Measurements from ENCODE around the gene ORC6.

The ORC6 gene

DNA sequence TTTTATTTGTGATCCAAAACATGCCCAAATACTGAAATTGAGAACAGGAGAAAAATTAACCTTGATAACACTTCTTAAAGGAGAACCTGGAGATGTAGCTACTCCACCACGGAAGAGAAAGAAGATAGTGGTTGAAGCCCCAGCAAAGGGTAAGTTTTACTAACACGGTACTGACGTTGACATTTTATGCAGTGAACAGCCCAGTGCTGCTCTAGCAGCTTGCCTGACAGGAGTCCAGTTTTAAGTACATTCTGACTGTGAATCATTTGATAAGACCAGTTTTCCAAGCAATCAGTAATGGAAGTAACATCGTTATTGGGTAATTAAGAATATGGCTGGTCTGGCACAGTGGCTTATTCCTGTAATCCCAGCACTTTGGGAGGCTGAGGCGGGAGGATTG, 6.5 kb downstream of the ORC6 start:
- TF ChIP-seq CTCF (IDR thresholded peaks at IDR 0.05; ENCODE audit: low read depth, low read length) (no peak), POLR2A (IDR thresholded peaks at IDR 0.05; ENCODE audit: extremely low read depth, insufficient read length) (no peak), MYC (IDR thresholded peaks at IDR 0.05; ENCODE audit: low read depth, low read length) (no peak)
- TF ChIP-seq, protein P1, sequence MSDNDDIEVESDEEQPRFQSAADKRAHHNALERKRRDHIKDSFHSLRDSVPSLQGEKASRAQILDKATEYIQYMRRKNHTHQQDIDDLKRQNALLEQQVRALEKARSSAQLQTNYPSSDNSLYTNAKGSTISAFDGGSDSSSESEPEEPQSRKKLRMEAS (IDR thresholded peaks at IDR 0.05; ENCODE audit: low read depth, low read length) = no peak
- H3K4me3 ChIP-seq (ENCODE audit: low read depth, low read length) = no peak overlapping the region
- no peak for DNase-seq (ENCODE audit: low read depth)

- H3K4me3 ChIP-seq (ENCODE audit: low read depth, low read length) = no peak overlapping the region
- DNase-seq (ENCODE audit: low read depth) = no peak
- TF ChIP-seq CTCF (IDR thresholded peaks at IDR 0.05; ENCODE audit: low read depth, low read length) = no peak
- TF ChIP-seq, protein P1 (IDR thresholded peaks at IDR 0.05; ENCODE audit: low read depth, low read length) = no peak
- TF ChIP-seq POLR2A (IDR thresholded peaks at IDR 0.05; ENCODE audit: extremely low read depth, insufficient read length) = no peak
- TF ChIP-seq MYC (IDR thresholded peaks at IDR 0.05; ENCODE audit: low read depth, low read length) = no peak
These were observed 7.5 kb downstream of the ORC6 start for GRCh38 chr16:46696957-46697356.

DNA sequence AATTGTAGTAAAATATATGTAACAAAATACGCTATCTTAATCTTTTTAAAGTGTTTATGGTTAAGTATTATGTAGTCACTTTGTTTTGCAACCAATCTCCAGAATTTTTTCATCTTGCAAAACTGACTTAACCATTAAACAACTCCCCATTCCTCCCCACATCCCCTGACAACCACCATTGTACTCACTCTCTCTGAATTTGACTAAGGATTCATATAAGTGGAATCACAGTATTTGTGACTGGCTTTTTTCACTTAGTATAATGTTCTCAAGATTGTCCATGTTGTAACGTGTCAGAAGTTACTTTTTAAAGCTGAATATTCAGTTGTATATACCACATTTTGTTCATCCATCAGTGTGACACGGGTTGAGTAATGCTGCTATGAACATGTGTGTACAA, 10.6 kb downstream of the ORC6 start:
- TF ChIP-seq MYC (IDR thresholded peaks at IDR 0.05; ENCODE audit: low read depth, low read length) (no peak), CTCF (IDR thresholded peaks at IDR 0.05; ENCODE audit: low read depth, low read length) (no peak), POLR2A (IDR thresholded peaks at IDR 0.05; ENCODE audit: extremely low read depth, insufficient read length) (no peak)
- TF ChIP-seq, protein P1 (IDR thresholded peaks at IDR 0.05; ENCODE audit: low read depth, low read length) = no peak
- no peak for DNase-seq (ENCODE audit: low read depth)
- H3K4me3 ChIP-seq (ENCODE audit: low read depth, low read length) = no peak overlapping the region

GRCh38 chr16:46701615-46702014, 12.2 kb downstream of the ORC6 start:
- TF ChIP-seq CTCF (IDR thresholded peaks at IDR 0.05; ENCODE audit: low read depth, low read length) = no peak
- no peak for TF ChIP-seq MYC (IDR thresholded peaks at IDR 0.05; ENCODE audit: low read depth, low read length)
- TF ChIP-seq, protein P1 (IDR thresholded peaks at IDR 0.05; ENCODE audit: low read depth, low read length) = no peak
- no peak overlapping the region for H3K4me3 ChIP-seq (ENCODE audit: low read depth, low read length)
- DNase-seq (ENCODE audit: low read depth) = no peak

GRCh38 chr16:46702030-46702429, 12.6 kb downstream of the ORC6 start:
- TF ChIP-seq, protein P1 (IDR thresholded peaks at IDR 0.05; ENCODE audit: low read depth, low read length) = no peak
- no peak for TF ChIP-seq POLR2A (IDR thresholded peaks at IDR 0.05; ENCODE audit: extremely low read depth, insufficient read length)
- no peak for TF ChIP-seq CTCF (IDR thresholded peaks at IDR 0.05; ENCODE audit: low read depth, low read length)
- no peak for TF ChIP-seq MYC (IDR thresholded peaks at IDR 0.05; ENCODE audit: low read depth, low read length)
- H3K4me3 ChIP-seq (ENCODE audit: low read depth, low read length) = no peak overlapping the region
- no peak for DNase-seq (ENCODE audit: low read depth)

DNA sequence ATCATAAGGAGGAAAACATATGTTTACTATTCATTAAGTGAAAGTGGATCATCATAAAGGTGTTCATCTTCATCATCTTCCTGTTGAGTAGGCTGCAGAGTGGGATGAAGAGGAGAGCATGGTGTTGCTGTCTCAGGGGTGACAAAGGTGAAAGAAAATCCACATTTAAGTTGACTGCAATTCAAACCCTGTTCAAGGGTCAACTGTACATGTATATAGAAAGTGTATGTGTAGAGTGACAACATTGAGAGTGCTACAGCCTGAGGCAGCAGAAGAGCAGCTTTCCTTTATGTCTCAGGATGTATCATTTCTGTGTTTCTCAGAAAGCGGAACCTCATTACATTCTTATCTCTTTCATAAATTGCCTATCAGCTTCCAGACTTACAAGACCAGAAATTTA, 17.2 kb downstream of the ORC6 start:
- no peak overlapping the region for H3K4me3 ChIP-seq (ENCODE audit: low read depth, low read length)
- DNase-seq (ENCODE audit: low read depth) = no peak
- TF ChIP-seq MYC (IDR thresholded peaks at IDR 0.05; ENCODE audit: low read depth, low read length) (no peak), POLR2A (IDR thresholded peaks at IDR 0.05; ENCODE audit: extremely low read depth, insufficient read length) (no peak), CTCF (IDR thresholded peaks at IDR 0.05; ENCODE audit: low read depth, low read length) (no peak)
- TF ChIP-seq, protein P1 (IDR thresholded peaks at IDR 0.05; ENCODE audit: low read depth, low read length) = no peak
